GM21447 (cell line): Measurements from ENCODE around the gene DEGS2.

ENCODE experiments used
- ATAC-seq: cut with Tn5 transposase; IDR thresholded peaks from one replicate; pipeline ENCODE4 v1.9.1; 2021; ENCODE audit not compliant: unreplicated experiment

The DEGS2 gene

GRCh38 chr14:100148837-100149731, 10.4 kb downstream of the DEGS2 start:
- ATAC-seq, result no peak

GRCh38 chr14:100147691-100148464, 11.6 kb downstream of the DEGS2 start:
- no peak for ATAC-seq

GRCh38 chr14:100147181-100147631, 12.2 kb downstream of the DEGS2 start:
- ATAC-seq, result no peak

GRCh38 chr14:100146531-100147091, 12.8 kb downstream of the DEGS2 start:
- ATAC-seq, result no peak

- no peak for ATAC-seq
These were observed 13.6 kb downstream of the DEGS2 start for GRCh38 chr14:100145682-100146464.

- no peak for ATAC-seq
These were observed 14.3 kb downstream of the DEGS2 start for GRCh38 chr14:100144996-100145646.

GRCh38 chr14:100144645-100144995, 14.8 kb downstream of the DEGS2 start:
- ATAC-seq, result no peak

- no peak for ATAC-seq
These were observed 15.5 kb downstream of the DEGS2 start for GRCh38 chr14:100143934-100144333.

- ATAC-seq, result no peak
These were observed 15.9 kb downstream of the DEGS2 start for GRCh38 chr14:100143523-100143922.

- ATAC-seq, result no peak
These were observed 17.1 kb downstream of the DEGS2 start for GRCh38 chr14:100142073-100143040.

- no peak for ATAC-seq
These were observed 18.3 kb downstream of the DEGS2 start for GRCh38 chr14:100141098-100141497.

GRCh38 chr14:100140452-100141078, 18.9 kb downstream of the DEGS2 start:
- no peak for ATAC-seq

- ATAC-seq, result no peak
These were observed 20.5 kb downstream of the DEGS2 start for GRCh38 chr14:100138955-100139354.

- ATAC-seq, result peak; percentile 57
These were observed 21.2 kb downstream of the DEGS2 start for GRCh38 chr14:100138082-100138787.

GRCh38 chr14:100137173-100137572, 22.3 kb downstream of the DEGS2 start:
- ATAC-seq, result no peak

GRCh38 chr14:100135784-100136183, 23.7 kb downstream of the DEGS2 start:
- ATAC-seq, result no peak

GRCh38 chr14:100135073-100135472, 24.4 kb downstream of the DEGS2 start:
- ATAC-seq, result no peak

GRCh38 chr14:100134586-100134985, 24.9 kb downstream of the DEGS2 start:
- no peak for ATAC-seq
